KOPT-K1 (cell line): ENCODE measurements around the gene PHLDB3.
"Not testable (repeated sequence)": the region's sequence is repeated elsewhere in the genome, so short reads cannot be mapped to it uniquely, and the experiment has no call there.

Experiments
- H3K27ac ChIP-seq: fragments of 200-600 bp; sonication (generic); 2 replicates; pipeline ENCODE4 v1.5.1; 2016; ENCODE audit warnings: antibody characterized with exemption, mild to moderate bottlenecking, low read depth, low read length; ENCODE audit not compliant: poor library complexity, severe bottlenecking
- H3K36me3 ChIP-seq: fragments of 200-600 bp; sonication (generic); 2 replicates; pipeline ENCODE4 v1.5.1; 2017; ENCODE audit warnings: antibody characterized with exemption, mild to moderate bottlenecking, low read length, moderate library complexity; ENCODE audit not compliant: insufficient read depth
- H3K9me3 ChIP-seq: fragments of 200-600 bp; sonication (generic); 2 replicates; pipeline ENCODE4 v1.5.1; 2017; ENCODE audit warnings: antibody characterized with exemption, low read length, mild to moderate bottlenecking; ENCODE audit not compliant: insufficient read depth, poor library complexity, severe bottlenecking

Gene PHLDB3

DNA sequence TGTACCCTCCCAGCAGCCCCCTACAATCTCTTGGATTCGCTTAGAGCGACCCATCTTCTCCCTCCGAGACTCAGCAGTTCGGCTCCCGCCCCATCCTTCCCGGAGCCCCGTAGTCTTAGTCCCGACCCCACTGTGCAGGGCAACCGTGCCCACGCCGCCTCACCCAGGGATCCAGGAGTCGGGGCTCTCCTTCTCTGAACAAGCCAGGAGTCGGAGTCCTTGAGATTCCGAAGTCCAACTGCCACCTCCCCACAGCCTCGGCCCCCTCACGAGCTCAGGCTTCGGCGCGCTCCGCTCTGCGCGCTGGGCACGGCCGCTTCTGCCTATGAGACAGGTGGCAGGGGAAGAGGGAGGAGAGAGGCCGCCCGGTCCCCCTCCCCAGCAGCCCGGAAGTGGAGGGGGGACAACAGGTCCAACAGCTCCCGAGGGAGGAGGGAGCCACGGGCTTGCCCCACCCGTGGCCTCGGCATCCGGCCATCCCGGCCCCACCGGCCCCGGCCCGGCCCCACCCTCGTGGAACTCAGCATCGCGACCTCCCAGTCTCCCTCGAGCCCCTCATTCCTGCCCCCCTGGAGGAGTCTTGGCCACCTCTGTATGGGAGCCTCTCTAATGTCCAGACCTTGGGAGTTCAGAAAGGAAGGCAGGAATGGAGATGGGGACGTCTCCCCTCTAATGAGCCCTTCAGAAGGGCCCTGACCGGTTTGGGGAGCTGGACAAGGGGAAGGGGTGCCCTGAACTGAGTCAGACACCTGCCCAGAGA is at the start of gene PHLDB3:
PHLDB3 (minus strand) TSS at position 321 of the 760 bp plus-strand sequence. CDS start 628 bp downstream, outside the sequence.
- Histone ChIP-seq H3K27ac (peak within 1 kb of the TSS; percentile 57), H3K36me3 (0 out of 2 replicates have a peak, but pooled peaks cover 5% of the 10 kb centered on the region), H3K9me3 (no peaks in the 10 kb centered on the region)

DNA sequence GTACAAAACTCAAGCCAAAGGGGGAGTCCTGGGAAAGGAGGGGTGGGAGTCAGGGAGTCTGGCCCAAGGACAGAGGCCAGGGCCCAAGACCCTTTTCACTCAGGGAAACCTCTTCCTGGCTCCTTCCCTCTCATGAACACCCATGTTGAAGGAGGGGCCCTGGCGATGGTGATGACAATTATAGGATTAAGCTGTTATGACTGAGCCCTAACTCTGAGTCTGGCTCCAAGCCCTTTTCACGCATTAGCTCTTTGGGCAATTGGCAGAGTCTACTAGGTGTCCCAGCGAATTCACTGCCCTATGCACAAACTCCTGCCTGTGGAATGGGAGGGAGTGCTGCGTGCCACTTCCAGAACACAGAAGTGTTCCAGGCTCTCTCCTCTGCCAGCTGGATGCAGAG is 49.1 kb upstream of the PHLDB3 start:
- Histone ChIP-seq H3K27ac (no peak overlapping the region), H3K36me3 (peaks cover 79% of the 10 kb centered on the region), H3K9me3 (no peaks in the 10 kb centered on the region)

DNA sequence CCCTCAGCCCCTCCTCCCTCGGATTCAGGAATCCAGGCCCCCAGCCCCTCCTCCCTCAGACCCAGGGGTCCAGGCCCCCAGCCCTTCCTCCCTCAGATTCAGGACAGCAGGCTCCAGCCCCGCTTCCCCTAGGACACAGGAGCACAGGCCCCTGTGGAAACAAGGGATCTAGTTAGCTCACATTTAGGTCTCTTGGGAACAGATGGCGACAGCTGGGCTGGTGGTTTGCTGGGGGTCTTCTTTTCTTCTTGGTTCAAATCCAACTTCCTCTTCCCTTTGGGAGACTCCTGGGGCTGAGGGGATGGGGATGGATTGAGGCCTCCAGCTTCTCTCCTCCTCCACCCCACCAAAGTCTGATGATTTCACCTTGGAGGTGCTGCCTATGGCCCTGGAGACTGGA is 48.1 kb upstream of the PHLDB3 start:
- Histone ChIP-seq H3K27ac (no peak overlapping the region), H3K36me3 (peaks cover 75% of the 10 kb centered on the region), H3K9me3 (no peaks in the 10 kb centered on the region)

DNA sequence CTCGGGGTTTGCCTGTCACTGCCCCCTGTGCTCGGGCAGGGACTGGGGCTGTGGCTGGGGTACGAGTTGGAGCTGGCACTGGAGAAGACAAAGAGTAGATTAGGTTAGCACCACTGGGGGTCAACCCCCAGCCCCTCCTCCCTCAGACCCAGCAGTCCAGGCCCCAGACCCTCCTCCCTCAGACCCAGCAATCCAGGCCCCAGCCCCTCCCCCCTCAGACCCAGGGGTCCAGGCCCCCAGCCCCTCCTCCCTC is 47.6 kb upstream of the PHLDB3 start:
- no peak overlapping the region for H3K27ac ChIP-seq
- no peaks in the 10 kb centered on the region for H3K9me3 ChIP-seq
- H3K36me3 ChIP-seq, result peaks cover 75% of the 10 kb centered on the region

DNA sequence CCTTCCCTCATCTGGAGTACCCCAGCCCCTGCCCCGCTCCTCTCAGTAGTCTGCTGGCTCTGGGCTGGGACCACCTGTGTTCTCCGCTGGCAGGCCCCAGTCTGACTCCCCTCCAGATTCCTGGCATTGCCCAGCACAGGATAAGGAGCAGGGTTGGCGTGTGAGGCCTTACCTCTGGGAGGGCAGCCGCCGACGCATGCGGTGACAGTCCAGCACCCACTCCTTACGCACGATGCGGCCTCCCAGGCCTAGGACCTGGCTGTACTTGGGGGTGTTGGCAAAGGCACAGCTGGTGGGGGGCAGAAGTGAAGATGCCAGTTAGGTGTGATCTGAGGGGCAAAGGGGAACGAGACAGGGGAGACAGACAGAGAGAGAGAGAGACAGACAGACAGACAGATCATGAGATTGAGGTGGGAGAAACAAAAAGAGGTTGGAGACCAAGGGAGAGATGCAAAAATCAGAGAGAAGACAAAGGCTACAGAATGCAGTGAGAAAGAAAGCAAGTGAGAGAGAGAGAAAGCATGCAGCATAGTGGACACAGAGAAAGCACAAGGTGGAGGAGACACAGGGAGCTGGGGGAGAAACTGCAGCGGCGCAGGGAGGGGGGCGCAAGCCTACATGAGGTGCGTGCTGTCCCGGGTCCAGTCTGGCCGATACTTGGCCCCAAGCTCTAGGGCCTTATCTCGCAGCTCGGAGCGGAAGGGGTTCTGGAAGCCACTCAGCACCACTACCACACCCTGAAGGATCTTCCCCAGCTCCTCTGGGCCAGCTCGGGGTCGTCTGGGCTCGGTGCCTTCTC is 47.1 kb upstream of the PHLDB3 start:
- Histone ChIP-seq H3K36me3 (peaks cover 79% of the 10 kb centered on the region), H3K27ac (no peak overlapping the region), H3K9me3 (no peaks in the 10 kb centered on the region)

DNA sequence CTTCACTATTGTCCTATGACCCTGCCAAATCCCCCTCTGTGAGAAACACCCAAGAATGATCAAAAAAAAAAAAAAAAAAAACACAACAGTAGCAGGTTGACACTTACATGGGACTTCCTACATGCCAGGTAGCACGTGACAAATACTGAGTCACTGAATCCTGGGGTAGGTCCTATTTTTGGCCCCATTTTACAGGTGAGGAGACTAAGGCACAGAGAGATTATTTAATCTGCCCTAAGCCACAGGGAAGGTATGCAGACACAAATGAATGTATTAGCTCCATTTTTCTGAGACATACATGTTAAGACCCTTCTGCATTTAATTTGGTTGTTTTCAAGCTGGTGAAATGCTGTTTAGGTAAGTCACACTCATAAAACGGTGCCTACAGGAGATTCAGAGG is 44.2 kb upstream of the PHLDB3 start:
- no peak overlapping the region for H3K27ac ChIP-seq
- no peaks in the 10 kb centered on the region for H3K9me3 ChIP-seq
- peaks cover 84% of the 10 kb centered on the region for H3K36me3 ChIP-seq

DNA sequence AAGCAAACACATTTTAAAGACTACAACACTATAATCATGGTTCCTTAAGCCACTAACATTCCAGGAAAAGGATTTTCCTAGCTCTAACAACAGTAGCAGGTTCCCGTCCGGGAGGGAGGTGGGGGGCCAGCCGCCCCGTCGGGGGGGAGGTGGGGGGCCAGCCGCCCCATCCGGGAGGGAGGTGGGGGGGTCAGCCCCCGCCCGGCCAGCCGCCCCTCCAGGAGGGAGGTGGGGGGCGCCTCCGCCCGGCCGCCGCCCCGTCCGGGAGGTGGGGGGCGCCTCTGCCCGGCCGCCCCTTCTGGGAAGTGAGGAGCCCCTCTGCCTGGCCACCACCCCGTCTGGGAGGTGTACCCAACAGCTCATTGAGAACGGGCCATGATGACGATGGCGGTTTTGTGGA is 43.4 kb upstream of the PHLDB3 start:
- H3K36me3 ChIP-seq, result peaks cover 84% of the 10 kb centered on the region
- not testable (repeated sequence) for H3K9me3 ChIP-seq, H3K27ac ChIP-seq

DNA sequence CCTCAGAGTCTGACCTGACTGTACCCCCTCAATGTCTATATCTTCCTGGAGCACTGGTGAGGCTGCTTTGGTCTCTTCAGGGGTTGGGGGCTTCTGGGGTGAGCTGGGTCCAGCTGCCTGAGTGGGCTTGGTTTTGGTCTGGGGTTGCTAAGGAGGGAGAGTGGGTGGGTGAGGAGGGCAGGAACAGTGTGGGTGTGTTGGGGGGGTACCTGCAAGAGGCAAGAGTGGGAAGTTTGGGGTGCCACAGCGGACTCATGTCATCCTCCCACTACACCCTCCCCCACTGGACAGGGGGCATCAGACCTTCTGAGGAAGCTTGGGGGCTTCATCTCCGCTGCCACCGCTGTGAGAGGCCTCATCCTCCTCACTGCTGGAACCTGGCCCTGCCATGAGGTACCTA is 42.0 kb upstream of the PHLDB3 start:
- Histone ChIP-seq H3K9me3 (no peaks in the 10 kb centered on the region), H3K27ac (no peak overlapping the region), H3K36me3 (peaks cover 84% of the 10 kb centered on the region)

DNA sequence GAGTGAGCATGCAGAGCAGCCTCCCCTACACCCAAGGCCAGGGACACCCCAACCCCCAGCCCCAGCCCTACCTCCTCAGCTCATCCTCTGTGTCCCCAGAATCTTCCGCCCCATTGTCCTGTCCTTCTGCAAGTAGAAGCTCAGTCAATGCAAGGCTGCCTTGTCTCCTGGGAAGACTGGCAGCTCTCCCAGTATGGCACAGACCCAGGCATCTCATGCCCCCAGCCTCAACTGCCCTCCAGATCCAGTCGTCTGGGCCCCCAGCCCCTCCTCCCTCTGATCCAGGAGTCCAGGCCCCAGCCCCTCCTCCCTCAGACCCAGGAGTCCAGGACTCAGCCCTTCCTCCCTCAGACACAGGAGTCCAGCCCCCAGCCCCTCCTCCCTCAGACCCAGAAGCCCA is 41.4 kb upstream of the PHLDB3 start:
- peaks cover 84% of the 10 kb centered on the region for H3K36me3 ChIP-seq
- H3K27ac ChIP-seq, result no peak overlapping the region
- no peaks in the 10 kb centered on the region for H3K9me3 ChIP-seq

DNA sequence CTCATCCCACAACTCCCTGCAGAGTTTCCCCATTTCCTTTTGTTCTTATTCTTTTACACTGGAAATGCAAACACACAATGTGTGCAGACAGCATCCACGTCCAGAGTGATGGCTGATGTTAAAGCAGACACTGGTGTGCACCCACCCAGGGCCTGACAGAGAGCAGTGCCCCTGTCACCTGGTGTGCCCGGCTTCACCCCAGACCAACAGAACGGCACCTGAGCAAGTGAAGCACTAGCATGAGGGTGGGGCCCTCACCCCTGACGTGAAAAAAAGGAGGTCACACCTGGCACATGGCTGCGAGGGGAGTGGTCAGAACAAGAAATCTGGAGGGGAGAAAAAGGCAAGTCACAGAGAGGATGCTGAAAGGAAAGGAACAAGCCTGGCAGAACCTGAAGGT is 40.7 kb upstream of the PHLDB3 start:
- no peak overlapping the region for H3K27ac ChIP-seq
- no peaks in the 10 kb centered on the region for H3K9me3 ChIP-seq
- peaks cover 84% of the 10 kb centered on the region for H3K36me3 ChIP-seq

DNA sequence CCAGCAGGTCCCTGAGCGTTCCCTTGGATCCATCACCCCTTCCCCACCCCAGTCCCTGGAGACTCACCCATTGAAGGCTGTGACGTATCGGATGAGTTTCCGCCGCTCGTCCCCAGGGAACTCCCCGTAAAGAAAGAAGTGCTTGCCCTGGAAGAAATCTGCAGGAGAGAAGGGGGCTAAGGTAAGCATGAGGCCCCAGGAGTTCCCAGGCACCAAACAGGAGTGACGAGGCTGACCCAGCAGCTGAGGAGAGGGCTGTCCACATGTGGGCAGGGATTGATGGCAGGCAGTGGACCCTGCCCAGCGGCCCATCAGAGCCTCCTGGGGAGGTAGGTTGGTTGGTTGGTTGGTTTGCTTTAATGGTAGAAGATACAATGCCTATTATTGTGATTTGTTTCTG is 39.5 kb upstream of the PHLDB3 start:
- Histone ChIP-seq H3K9me3 (peaks cover 5% of the 10 kb centered on the region), H3K27ac (no peak overlapping the region), H3K36me3 (peaks cover 84% of the 10 kb centered on the region)

DNA sequence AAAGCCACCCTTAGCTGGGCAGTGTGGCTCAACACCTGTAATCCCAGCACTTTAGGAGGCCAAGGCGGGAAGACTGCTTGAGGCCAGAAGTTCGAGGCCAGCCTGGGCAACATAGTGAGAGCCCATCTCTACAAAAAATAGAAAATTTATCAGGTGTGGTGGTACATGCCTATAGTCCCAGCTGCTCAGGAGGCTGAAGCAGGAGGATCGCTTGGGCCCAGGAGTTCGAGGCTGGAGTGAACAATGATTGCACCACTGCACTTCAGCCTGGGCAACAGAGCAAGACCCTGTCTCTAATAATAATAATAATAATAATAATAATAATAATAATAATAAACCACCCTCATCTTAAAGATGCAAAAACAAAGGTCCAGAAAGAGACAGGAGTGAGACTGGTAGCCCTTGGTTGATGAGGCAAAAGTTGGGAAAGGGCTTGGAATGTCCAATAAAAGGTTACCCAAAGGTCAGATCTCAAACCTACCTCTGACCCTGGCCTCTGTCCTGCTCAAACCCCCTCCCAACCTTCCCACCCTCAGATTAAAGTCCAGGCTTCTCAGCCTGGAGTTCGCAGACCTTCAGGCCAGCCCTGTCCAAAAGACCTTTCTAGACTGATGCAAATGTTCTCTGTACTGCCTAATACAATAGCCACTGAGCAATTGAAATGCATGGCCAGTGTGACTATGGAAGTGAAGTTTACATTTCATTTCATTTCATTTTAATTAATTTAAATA is 37.5 kb upstream of the PHLDB3 start:
- Histone ChIP-seq H3K36me3 (peaks cover 95% of the 10 kb centered on the region), H3K9me3 (peaks cover 10% of the 10 kb centered on the region), H3K27ac (no peak overlapping the region)

DNA sequence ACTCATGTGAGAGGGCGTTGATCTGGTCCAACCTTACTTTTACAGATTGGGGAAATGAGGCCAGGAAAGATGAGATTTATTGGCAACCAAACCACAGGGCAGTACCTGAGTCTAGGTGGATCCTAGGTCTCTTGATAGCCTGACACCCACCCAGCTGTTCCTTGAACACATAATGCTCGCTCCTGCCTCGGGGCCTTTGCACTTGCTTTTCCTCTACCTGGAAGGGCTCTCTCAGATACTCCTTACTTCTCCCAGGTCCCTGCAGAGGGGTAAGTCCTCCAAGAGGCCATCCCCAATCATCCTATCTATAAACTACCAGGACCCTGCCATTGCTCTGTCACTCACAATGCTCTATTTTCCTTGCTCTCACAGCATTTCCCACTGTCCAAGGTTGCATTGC is 35.8 kb upstream of the PHLDB3 start:
- no peak overlapping the region for H3K27ac ChIP-seq
- peaks cover 81% of the 10 kb centered on the region for H3K36me3 ChIP-seq
- peaks cover 10% of the 10 kb centered on the region for H3K9me3 ChIP-seq

DNA sequence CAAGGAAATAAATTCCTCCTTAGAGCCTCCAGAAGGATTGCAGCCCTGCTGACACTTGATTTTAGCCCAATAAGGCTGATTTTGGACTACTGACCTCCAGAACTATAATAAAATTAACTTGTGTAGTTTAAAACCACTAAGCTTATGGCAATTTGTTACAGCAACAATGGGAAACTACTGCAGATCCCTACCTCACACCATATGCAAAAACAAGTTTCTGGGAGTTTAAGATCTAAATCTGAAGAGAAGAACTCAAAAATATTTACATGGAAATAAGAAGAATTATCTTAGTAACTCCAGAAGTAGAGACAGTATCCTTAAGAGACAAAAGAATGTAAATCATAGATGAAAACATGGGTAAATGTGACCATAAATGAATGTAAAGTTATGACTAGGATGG is 34.4 kb upstream of the PHLDB3 start:
- Histone ChIP-seq H3K9me3 (peaks cover 10% of the 10 kb centered on the region), H3K36me3 (peaks cover 66% of the 10 kb centered on the region)

More for the DNA sequence above, 34.4 kb upstream of the PHLDB3 start:
- H3K27ac ChIP-seq, result no peak overlapping the region
